Testis (tissue), 3 donors: Measurements from ENCODE around the gene SYDE1. TPM values are rescaled to one million over a fixed set of nuclear protein-coding genes. Genes with fewer than 3 reads are reported as not detected.

ENCODE experiments used
- DNase-seq: peaks from one replicate; pipeline ENCODE4 v3.0.0-alpha.2; 2019
- H3K27ac ChIP-seq, 2 donors: fragments of 200-600 bp; sonication (generic); one replicate each; pipeline ENCODE4 v1.5.1; 2019
- H3K27me3 ChIP-seq: fragments of 200-600 bp; sonication (generic); one replicate; pipeline ENCODE4 v1.5.1; 2019
- H3K36me3 ChIP-seq: fragments of 200-600 bp; sonication (generic); one replicate; pipeline ENCODE4 v1.5.1; 2017; ENCODE audit warnings: low read depth; ENCODE audit errors: missing control alignments
- H3K4me1 ChIP-seq: fragments of 200-600 bp; sonication (generic); one replicate; pipeline ENCODE4 v1.5.1; 2019
- H3K4me3 ChIP-seq, 2 donors: fragments of 200-600 bp; sonication (generic); one replicate each; pipeline ENCODE4 v1.5.1; 2017 to 2019
- H3K9me3 ChIP-seq: fragments of 200-600 bp; sonication (generic); one replicate; pipeline ENCODE4 v1.5.1; 2017
- CTCF ChIP-seq, 3 experiments: fragments of 450-650 bp in 2 of 3; fragments of 200-600 bp in 1 of 3; sonication (generic) in 1 of 3; IDR thresholded peaks; one replicate each; pipeline ENCODE4 v1.5.1; 2016 to 2019; ENCODE audit warnings: antibody characterized with exemption in 3 of 3, mild to moderate bottlenecking in 2 of 3, moderate library complexity in 1 of 3
- POLR2A ChIP-seq: fragments of 450-650 bp; IDR thresholded peaks from one replicate; pipeline ENCODE4 v1.6.1; 2017; ENCODE audit warnings: antibody characterized with exemption, mild to moderate bottlenecking, moderate library complexity
- WGBS, 2 donors: methylation state at CpG; one replicate each; pipeline ENCODE4 v1.1.5; 2018; 5-methylcytosine and 5-hydroxymethylcytosine counted together
- intact Hi-C: fragments of 100-400 bp; cut with DNase I; formaldehyde crosslinking; loops from one replicate; pipeline ENCODE4 v1.15.1; 2023; ENCODE audit warnings: low total_unique reads
- polyA plus RNA-seq: library from polyadenylated mRNA; stranded (reverse); fragments of 350-450 nt; fragmentation: Illumina TruSeq; extraction: RNeasy Lipid Tissue Mini Kit (QIAGEN cat#74804); gene quantifications from one replicate; pipeline ENCODE4 v1.2.3, GENCODE V29; 2014; ENCODE audit warnings: low read depth, low replicate concordance; ENCODE audit not compliant: insufficient read depth
- total RNA-seq, 2 donors: library from RNA; depleted of rRNA; stranded (reverse); fragments of >200 nt; gene quantifications; one replicate each; pipeline ENCODE4 v1.2.3, GENCODE V29; 2016

SYDE1 gene
- total and polyA plus RNA-seq, 3 donors from 2014 or later = 6.7 to 12.3 (median 9.3) TPM

DNA sequence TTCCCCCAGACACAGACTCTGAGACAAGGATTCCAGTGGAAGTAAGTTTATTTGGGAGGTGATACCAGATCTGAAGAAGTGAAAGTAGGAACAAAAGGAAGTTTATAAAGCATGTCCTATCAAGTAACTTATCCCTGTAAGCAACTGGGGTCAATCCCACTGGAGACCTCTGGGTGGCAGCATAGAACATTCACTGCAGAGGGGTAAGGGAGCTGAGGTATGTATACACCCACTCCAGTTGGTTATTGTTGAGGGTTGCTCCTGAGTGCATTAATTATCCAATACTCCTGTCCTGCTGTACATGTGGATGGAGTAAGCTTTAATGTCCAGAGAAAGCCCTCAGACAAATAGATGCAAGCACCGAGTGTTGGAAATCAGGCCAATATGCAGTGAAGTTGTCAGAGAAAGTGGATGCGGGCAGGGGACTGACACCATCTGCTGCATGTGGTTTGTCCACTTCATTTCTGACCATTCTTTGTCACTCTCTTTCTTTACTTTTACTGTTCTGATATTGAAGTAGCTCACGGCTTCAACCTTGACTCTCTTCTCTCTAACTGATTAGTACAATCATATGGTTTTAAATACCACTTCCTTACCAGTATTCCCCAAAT lies 46.9 kb downstream of the SYDE1 start:
- H3K4me1 ChIP-seq = no peaks in the 10 kb centered on the region

GRCh38 chr19:15155296-15155695 lies 48.1 kb downstream of the SYDE1 start:
- no peak overlapping the region for H3K27ac ChIP-seq
- 92 to 93% methylated on average over 5 of the region's 5 CpGs for WGBS, 2 donors
- H3K36me3 ChIP-seq = no peaks in the 10 kb centered on the region
- H3K4me1 ChIP-seq = no peaks in the 10 kb centered on the region
- intact Hi-C loops = loop anchor here (10.0 kb wide), 1 partner anchor 60 kb away; no protein-coding TSS in a partner anchor
- H3K4me3 ChIP-seq = no peak overlapping the region
- no peak for DNase-seq
- TF ChIP-seq POLR2A (no peak), CTCF (IDR thresholded peaks at IDR 0.05) (no peak)
- H3K9me3 ChIP-seq = no peaks in the 10 kb centered on the region
- H3K27me3 ChIP-seq = no peaks in the 10 kb centered on the region

More for the DNA sequence above, 46.9 kb downstream of the SYDE1 start:
- 87 to 97% methylated on average over 3 of the region's 3 CpGs for WGBS, 2 donors
- H3K27ac ChIP-seq = no peak overlapping the region
- peak; percentile 56 for DNase-seq
- H3K4me3 ChIP-seq = no peak overlapping the region
- no peaks in the 10 kb centered on the region for H3K36me3 ChIP-seq
- no peaks in the 10 kb centered on the region for H3K9me3 ChIP-seq
- intact Hi-C loops = loop anchor here (10.0 kb wide), 1 partner anchor 59 kb away; no protein-coding TSS in a partner anchor
- TF ChIP-seq POLR2A (no peak), CTCF (IDR thresholded peaks at IDR 0.05) (peak in 2 of 3 experiments; percentile 48 to 55)
- no peaks in the 10 kb centered on the region for H3K27me3 ChIP-seq

GRCh38 chr19:15156391-15156790 lies 49.2 kb downstream of the SYDE1 start:
- 94 to 97% methylated on average over 4 of the region's 4 CpGs for WGBS, 2 donors
- no peaks in the 10 kb centered on the region for H3K27me3 ChIP-seq

DNA sequence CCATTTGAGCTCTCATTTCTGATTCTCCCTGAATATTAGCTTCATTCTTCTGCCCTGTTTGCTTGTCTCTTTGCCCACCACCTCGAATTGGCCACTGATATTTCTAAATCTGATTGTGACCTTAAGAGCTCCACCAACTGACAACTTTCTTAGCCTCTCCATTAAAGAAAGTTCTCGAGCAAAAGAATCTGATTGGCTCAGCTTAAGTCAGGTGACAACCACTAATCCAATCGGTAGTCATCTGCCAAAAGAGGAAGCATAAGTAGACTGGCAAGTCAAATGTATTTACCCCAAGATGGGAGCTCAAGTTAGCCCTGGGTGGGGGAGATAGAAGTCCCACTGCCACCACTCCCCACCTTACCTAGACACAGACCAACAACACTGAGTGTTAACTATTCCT lies 52.0 kb downstream of the SYDE1 start:
- no peak for DNase-seq
- no peak overlapping the region for H3K27ac ChIP-seq
- intact Hi-C loops = loop anchor here (10.0 kb wide), 1 partner anchor 64 kb away; no protein-coding TSS in a partner anchor
- 70 to 78% methylated on average over 3 of the region's 3 CpGs for WGBS, 2 donors
- H3K36me3 ChIP-seq = no peaks in the 10 kb centered on the region
- H3K4me1 ChIP-seq = no peaks in the 10 kb centered on the region
- TF ChIP-seq CTCF (IDR thresholded peaks at IDR 0.05) (no peak), POLR2A (no peak)
- H3K27me3 ChIP-seq = no peaks in the 10 kb centered on the region
- H3K4me3 ChIP-seq = no peak overlapping the region
- no peaks in the 10 kb centered on the region for H3K9me3 ChIP-seq

More at GRCh38 chr19:15156391-15156790, 49.2 kb downstream of the SYDE1 start:
- no peak for DNase-seq
- Histone ChIP-seq H3K27ac (no peak overlapping the region), H3K36me3 (no peaks in the 10 kb centered on the region), H3K4me3 (no peak overlapping the region), H3K4me1 (no peaks in the 10 kb centered on the region), H3K9me3 (no peaks in the 10 kb centered on the region)
- no peak for TF ChIP-seq POLR2A
- no peak for TF ChIP-seq CTCF (IDR thresholded peaks at IDR 0.05)
- intact Hi-C loops = loop anchor here (10.0 kb wide), 1 partner anchor 62 kb away; no protein-coding TSS in a partner anchor
